SU-DHL-6 (cell line): ENCODE data around the gene SLC7A6OS.

Source experiments
- EZH2phosphoT487 ChIP-seq: fragments of 200-600 bp; sonication (generic), shearing (Covaris generic); conservative IDR thresholded peaks from 2 replicates; pipeline ENCODE4 v1.6.1; 2018; ENCODE audit warnings: mild to moderate bottlenecking, antibody characterized with exemption, low read length, moderate library complexity, mixed read lengths
- TF ChIP-seq, protein P1 (sequence below): fragments of 200-600 bp; sonication (generic); IDR thresholded peaks from one replicate; pipeline ENCODE4 v1.5.1; 2017; ENCODE audit warnings: antibody characterized with exemption, mild to moderate bottlenecking, low read length, moderate library complexity; ENCODE audit not compliant: insufficient read depth, poor library complexity, severe bottlenecking

- TF ChIP-seq, protein P1, sequence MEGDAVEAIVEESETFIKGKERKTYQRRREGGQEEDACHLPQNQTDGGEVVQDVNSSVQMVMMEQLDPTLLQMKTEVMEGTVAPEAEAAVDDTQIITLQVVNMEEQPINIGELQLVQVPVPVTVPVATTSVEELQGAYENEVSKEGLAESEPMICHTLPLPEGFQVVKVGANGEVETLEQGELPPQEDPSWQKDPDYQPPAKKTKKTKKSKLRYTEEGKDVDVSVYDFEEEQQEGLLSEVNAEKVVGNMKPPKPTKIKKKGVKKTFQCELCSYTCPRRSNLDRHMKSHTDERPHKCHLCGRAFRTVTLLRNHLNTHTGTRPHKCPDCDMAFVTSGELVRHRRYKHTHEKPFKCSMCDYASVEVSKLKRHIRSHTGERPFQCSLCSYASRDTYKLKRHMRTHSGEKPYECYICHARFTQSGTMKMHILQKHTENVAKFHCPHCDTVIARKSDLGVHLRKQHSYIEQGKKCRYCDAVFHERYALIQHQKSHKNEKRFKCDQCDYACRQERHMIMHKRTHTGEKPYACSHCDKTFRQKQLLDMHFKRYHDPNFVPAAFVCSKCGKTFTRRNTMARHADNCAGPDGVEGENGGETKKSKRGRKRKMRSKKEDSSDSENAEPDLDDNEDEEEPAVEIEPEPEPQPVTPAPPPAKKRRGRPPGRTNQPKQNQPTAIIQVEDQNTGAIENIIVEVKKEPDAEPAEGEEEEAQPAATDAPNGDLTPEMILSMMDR: no peak
- no peak for TF ChIP-seq EZH2phosphoT487
These were observed 59.8 kb downstream of the SLC7A6OS start for GRCh38 chr16:68250951-68251350.
